Right atrium auricular region (tissue), 2 donors: ENCODE data around the gene RYR3. TPM values are rescaled to one million over a fixed set of nuclear protein-coding genes. Genes with fewer than 3 reads are reported as not detected.

ENCODE experiments used
- DNase-seq: peaks from one replicate; pipeline ENCODE4 v3.0.0-alpha.2; 2019; ENCODE audit warnings: low spot score
- H3K27ac ChIP-seq, 2 donors: fragments of 200-600 bp; sonication (generic); 1 replicate in 1 of 2; 2 replicates in 1 of 2; pipeline ENCODE4 v1.5.1; 2016 to 2019
- H3K27me3 ChIP-seq, 2 donors: fragments of 200-600 bp; sonication (generic); one replicate each; pipeline versions ENCODE4 v1.5.1 to v1.6.0; 2017 to 2019
- H3K36me3 ChIP-seq: fragments of 200-600 bp; sonication (generic); one replicate; pipeline ENCODE4 v1.5.1; 2016
- H3K4me1 ChIP-seq, 2 donors: fragments of 200-600 bp; sonication (generic); one replicate each; pipeline versions ENCODE4 v1.5.1 to v1.6.0; 2017 to 2019
- H3K4me3 ChIP-seq, 2 donors: fragments of 200-600 bp; sonication (generic); 1 replicate in 1 of 2; 2 replicates in 1 of 2; pipeline ENCODE4 v1.5.1; 2017 to 2019; ENCODE audit warnings: mild to moderate bottlenecking in 1 of 2, moderate library complexity in 1 of 2
- H3K9me3 ChIP-seq, 2 donors: fragments of 200-600 bp; sonication (generic); one replicate each; pipeline ENCODE4 v1.5.1; 2019
- total RNA-seq, 2 donors: library from RNA; depleted of rRNA; stranded (reverse); fragments of >200 nt; gene quantifications; one replicate each; pipeline ENCODE4 v1.1.0, GENCODE V29; 2016
- TF ChIP-seq, protein P1 (sequence below), 2 donors: fragments of 200-600 bp; sonication (generic); IDR thresholded peaks; one replicate each; pipeline ENCODE4 v1.5.1; 2019; ENCODE audit warnings: antibody characterized with exemption in 2 of 2

RYR3 gene
- total RNA-seq, 2 donors from 2014 or later, result 0.08 to 0.11 TPM

DNA sequence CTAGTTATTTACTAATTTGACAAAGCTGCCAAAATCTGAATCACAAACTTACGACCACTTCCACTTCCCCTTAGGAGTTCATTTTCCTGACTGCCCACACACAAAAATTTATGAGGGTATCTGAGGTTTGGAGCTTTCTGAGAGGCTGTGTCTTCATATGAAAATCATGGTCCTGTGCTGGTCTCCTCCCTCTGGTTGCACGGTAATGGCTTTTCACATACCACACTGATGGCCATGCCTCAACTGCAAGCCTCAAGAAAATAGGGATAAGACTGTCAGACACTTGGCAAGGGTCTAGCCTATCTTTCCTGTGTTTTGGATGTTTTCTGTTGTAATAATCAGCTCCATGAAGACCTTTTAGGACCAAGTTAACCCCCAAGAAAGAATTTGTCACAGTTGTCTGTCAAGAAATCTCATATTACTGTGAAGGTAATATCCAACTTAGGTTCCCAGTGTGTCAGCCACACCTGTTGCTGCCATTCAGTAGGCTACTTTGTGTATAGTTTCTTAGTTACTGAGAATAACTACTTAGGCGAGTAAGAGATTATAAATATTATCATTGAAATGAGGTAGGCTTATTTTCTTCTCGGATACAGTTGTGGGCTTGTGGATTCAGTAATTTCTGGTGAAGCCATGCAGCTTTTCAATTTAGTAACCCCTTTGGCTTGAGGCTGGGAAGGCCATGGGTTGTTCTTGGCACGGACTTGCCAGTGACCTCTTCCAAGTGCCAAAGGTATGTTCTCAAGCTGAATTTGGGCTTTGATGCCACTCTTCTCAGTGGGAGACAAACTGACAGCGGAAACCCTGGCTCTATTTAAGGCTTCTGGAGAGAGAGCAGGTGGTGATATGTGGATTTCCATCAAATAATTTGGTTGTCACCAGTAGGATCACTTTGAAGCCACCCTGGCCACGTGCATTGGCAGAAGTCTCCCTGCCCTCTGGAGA, 101.1 kb downstream of the RYR3 start:
- TF ChIP-seq, protein P1, sequence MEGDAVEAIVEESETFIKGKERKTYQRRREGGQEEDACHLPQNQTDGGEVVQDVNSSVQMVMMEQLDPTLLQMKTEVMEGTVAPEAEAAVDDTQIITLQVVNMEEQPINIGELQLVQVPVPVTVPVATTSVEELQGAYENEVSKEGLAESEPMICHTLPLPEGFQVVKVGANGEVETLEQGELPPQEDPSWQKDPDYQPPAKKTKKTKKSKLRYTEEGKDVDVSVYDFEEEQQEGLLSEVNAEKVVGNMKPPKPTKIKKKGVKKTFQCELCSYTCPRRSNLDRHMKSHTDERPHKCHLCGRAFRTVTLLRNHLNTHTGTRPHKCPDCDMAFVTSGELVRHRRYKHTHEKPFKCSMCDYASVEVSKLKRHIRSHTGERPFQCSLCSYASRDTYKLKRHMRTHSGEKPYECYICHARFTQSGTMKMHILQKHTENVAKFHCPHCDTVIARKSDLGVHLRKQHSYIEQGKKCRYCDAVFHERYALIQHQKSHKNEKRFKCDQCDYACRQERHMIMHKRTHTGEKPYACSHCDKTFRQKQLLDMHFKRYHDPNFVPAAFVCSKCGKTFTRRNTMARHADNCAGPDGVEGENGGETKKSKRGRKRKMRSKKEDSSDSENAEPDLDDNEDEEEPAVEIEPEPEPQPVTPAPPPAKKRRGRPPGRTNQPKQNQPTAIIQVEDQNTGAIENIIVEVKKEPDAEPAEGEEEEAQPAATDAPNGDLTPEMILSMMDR (IDR thresholded peaks at IDR 0.05), result no peak
- no peak for DNase-seq
- Histone ChIP-seq H3K9me3 (peaks cover 0 to 3% of the 10 kb centered on the region in 2 donors), H3K36me3 (no peaks in the 10 kb centered on the region), H3K27ac (no peak overlapping the region), H3K27me3 (no peaks in the 10 kb centered on the region), H3K4me1 (no peaks in the 10 kb centered on the region), H3K4me3 (no peak overlapping the region)

DNA sequence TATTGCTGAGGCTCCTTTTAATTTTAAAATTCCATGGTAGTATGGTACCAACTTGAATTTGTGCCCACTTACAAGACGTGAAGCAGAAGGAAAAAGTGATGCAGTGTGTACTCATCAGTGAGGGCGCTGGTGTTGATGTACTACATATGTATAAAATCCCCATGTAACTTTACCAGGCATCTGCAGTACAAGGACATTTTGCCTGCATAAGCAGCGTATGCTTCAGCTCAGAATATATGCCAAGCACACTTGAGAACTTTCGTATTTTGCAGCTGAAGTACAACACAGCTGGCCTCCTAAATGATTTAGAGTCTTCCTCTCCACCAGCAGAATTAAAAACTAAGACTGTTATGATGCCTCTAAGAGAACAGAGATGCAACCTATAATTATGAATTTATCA, 108.9 kb downstream of the RYR3 start:
- peaks cover 0 to 5% of the 10 kb centered on the region in 2 donors for H3K9me3 ChIP-seq
- DNase-seq, result no peak
- no peaks in the 10 kb centered on the region for H3K4me1 ChIP-seq
- no peak overlapping the region for H3K4me3 ChIP-seq
- H3K27me3 ChIP-seq, result no peaks in the 10 kb centered on the region
- TF ChIP-seq, protein P1 (IDR thresholded peaks at IDR 0.05), result no peak
- H3K36me3 ChIP-seq, result no peaks in the 10 kb centered on the region
- H3K27ac ChIP-seq, result no peak overlapping the region

DNA sequence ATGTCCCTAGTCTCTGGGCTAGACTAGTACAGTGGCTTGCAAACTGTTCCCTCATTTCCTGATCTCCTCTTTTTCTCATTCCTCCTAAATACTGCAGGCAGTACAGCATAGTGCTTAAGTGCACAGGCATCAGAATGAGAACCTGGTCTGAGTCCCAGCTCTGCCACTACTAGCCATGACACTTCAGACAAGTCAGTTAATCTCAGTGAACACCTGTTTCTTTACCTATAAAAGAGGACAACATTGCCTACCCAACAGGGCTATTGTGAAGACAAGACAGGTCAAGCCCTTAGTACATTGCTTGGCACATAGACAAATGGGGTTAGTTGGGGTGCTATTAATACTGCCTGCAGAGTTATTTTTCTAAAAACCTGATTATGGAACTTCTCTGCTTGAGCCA, 113.3 kb downstream of the RYR3 start:
- no peak for DNase-seq
- no peaks in the 10 kb centered on the region for H3K27me3 ChIP-seq
- H3K9me3 ChIP-seq, result no peaks in the 10 kb centered on the region
- no peak overlapping the region for H3K4me3 ChIP-seq
- TF ChIP-seq, protein P1 (IDR thresholded peaks at IDR 0.05), result no peak
- no peaks in the 10 kb centered on the region for H3K4me1 ChIP-seq
- no peaks in the 10 kb centered on the region for H3K36me3 ChIP-seq
- no peak overlapping the region for H3K27ac ChIP-seq

DNA sequence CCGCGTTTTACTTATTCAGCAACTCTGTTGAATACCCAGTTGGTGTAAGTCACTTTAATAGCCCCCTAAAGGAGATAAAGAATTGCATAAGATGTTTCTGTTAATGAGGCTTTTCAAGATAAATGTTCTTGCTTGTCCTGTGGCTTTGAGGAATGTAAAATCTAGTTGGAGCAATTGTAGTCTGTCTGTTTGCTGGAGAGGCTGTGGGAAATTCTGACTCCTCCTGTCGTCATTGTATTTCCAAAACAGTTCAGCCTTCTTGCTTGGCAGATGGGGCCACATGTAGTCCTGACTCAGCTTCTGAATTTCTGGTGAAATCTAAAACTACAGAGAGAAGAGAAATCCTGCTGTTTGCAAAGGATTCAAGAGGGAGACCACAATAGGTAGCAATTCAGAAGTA, 114.4 kb downstream of the RYR3 start:
- H3K27ac ChIP-seq, result no peak overlapping the region
- DNase-seq, result peak; percentile 63

DNA sequence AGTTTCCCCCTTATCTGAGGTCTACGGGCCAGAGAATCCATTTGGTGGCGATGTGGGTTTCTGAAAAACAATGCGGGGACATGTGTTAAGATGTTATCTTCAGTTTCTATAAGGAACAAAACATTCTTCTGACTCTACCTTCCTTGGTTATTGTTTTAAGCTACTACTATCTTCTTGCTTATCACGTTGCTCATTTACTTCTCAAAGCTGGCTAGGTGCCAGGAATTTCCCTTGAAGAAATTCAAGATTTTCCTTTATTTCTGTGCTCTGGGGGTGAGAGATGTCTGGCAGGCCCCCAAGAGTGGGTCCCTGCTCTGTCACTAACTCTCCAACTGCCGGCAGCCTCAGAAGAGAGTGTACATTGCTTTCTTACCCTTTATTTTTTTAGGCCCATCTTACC, 119.8 kb downstream of the RYR3 start:
- no peak overlapping the region for H3K4me3 ChIP-seq
- no peaks in the 10 kb centered on the region for H3K9me3 ChIP-seq
- H3K27me3 ChIP-seq, result no peaks in the 10 kb centered on the region
- H3K27ac ChIP-seq, result no peak overlapping the region
- H3K36me3 ChIP-seq, result no peaks in the 10 kb centered on the region
- TF ChIP-seq, protein P1 (IDR thresholded peaks at IDR 0.05), result no peak
- DNase-seq, result no peak
- H3K4me1 ChIP-seq, result no peaks in the 10 kb centered on the region

More for the DNA sequence above, 114.4 kb downstream of the RYR3 start:
- TF ChIP-seq, protein P1 (IDR thresholded peaks at IDR 0.05), result no peak
- no peaks in the 10 kb centered on the region for H3K36me3 ChIP-seq
- no peak overlapping the region for H3K4me3 ChIP-seq
- H3K9me3 ChIP-seq, result no peaks in the 10 kb centered on the region
- no peaks in the 10 kb centered on the region for H3K27me3 ChIP-seq
- no peaks in the 10 kb centered on the region for H3K4me1 ChIP-seq
